HG03060 (cell line): ENCODE results near the gene UNC80.

Source experiments
- ATAC-seq: cut with Tn5 transposase; IDR thresholded peaks from one replicate; pipeline ENCODE4 v1.9.1; 2021; ENCODE audit warnings: low read depth, moderate number of reproducible peaks; ENCODE audit not compliant: unreplicated experiment

Gene UNC80

GRCh38 chr2:209805351-209805750, 33.7 kb downstream of the UNC80 start:
- ATAC-seq = no peak

- no peak for ATAC-seq
These were observed 34.7 kb downstream of the UNC80 start for GRCh38 chr2:209806318-209806717.

- ATAC-seq = no peak
These were observed 36.9 kb downstream of the UNC80 start for GRCh38 chr2:209808521-209808920.

- ATAC-seq = no peak
These were observed 37.6 kb downstream of the UNC80 start for GRCh38 chr2:209809256-209809655.

GRCh38 chr2:209817844-209818271, 46.2 kb downstream of the UNC80 start:
- no peak for ATAC-seq

- ATAC-seq = no peak
These were observed 47.3 kb downstream of the UNC80 start for GRCh38 chr2:209818939-209819338.

GRCh38 chr2:209821806-209822205, 50.2 kb downstream of the UNC80 start:
- no peak for ATAC-seq

- no peak for ATAC-seq
These were observed 51.9 kb downstream of the UNC80 start for GRCh38 chr2:209823484-209823883.

- no peak for ATAC-seq
These were observed 52.8 kb downstream of the UNC80 start for GRCh38 chr2:209824391-209824790.

- no peak for ATAC-seq
These were observed 59.3 kb downstream of the UNC80 start for GRCh38 chr2:209830722-209831465.

- ATAC-seq = no peak
These were observed 63.1 kb downstream of the UNC80 start for GRCh38 chr2:209834767-209835166.

GRCh38 chr2:209840434-209840833, 68.8 kb downstream of the UNC80 start:
- no peak for ATAC-seq

- no peak for ATAC-seq
These were observed 74.0 kb downstream of the UNC80 start for GRCh38 chr2:209845666-209846065.

GRCh38 chr2:209864716-209865295, 93.2 kb downstream of the UNC80 start:
- no peak for ATAC-seq

GRCh38 chr2:209868271-209868994, 96.8 kb downstream of the UNC80 start:
- no peak for ATAC-seq

GRCh38 chr2:209870067-209870466, 98.4 kb downstream of the UNC80 start:
- ATAC-seq = no peak

GRCh38 chr2:209872675-209873074, 101.0 kb downstream of the UNC80 start:
- ATAC-seq = no peak

GRCh38 chr2:209875270-209875669, 103.6 kb downstream of the UNC80 start:
- ATAC-seq = no peak

- ATAC-seq = no peak
These were observed 104.6 kb downstream of the UNC80 start for GRCh38 chr2:209876211-209876610.

GRCh38 chr2:209878701-209879100, 107.1 kb downstream of the UNC80 start:
- ATAC-seq = no peak

- ATAC-seq = no peak
These were observed 129.0 kb downstream of the UNC80 start for GRCh38 chr2:209900638-209901037.

GRCh38 chr2:209901172-209901571, 129.5 kb downstream of the UNC80 start:
- ATAC-seq = no peak
